HG03159 (cell line): ENCODE results near the gene DPYSL3.

ENCODE experiments used
- ATAC-seq: cut with Tn5 transposase; IDR thresholded peaks from one replicate; pipeline ENCODE4 v1.9.1; 2021; ENCODE audit warnings: mild to moderate bottlenecking, moderate library complexity; ENCODE audit not compliant: unreplicated experiment

Gene DPYSL3

DNA sequence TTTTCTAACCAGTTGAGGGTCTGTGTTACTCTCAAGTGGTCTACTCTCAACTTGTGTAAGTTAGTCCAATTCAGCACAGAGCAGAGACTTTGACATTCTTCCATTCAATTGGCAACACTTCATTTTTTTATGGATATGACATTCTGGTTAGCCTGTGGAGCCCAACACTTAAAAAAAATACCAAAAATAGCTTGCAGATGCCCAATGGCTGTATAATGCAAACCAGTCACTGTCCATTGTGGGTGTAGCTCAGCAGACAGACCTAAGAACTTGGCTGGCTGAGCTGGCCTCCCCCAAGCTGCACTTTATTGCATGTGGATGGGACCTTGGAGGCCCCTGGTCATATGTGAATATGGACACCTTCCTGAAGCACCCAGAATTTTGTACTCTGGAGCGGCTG, 103.2 kb downstream of the DPYSL3 start:
- ATAC-seq, result no peak

DNA sequence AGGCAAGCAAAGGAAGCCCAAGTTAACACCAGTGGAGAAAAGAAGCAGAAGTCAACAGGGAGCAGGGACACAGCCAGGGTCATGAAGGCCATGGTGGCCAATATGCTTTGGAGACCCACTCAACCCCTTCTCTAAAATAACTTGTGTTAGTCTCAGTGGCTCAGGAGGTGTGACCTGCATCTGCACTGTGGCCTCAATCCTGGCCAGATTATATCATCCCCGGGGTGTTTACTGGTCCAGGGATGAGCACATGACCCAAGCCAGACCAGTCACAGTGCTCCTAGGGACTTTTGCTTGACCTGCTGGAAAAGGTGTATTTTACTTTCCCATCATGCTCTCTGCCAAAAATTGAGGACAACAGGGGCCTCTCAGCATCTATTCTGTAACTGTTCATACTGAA, 105.2 kb downstream of the DPYSL3 start:
- peak; percentile 29 for ATAC-seq

GRCh38 chr5:147403651-147404640, 105.9 kb downstream of the DPYSL3 start:
- peak; percentile 95 for ATAC-seq

DNA sequence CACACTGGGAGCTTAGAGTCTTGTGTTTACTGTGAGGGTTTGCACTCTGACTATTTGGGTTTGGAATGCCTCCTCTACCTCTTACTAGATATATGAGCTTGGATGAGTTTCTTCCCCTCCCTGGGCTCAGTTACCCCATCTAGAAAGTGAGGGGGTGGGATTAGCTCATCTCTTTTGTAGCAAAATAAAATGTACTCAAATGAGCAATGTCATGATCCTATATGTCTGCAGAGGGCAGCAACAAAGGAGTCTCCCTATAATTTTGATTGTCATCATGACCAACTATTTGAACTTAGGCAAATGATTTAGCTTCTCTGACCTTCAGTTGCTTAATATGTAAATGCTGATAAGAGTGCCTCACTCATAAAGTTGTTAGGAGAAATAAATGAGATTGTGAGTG, 109.0 kb downstream of the DPYSL3 start:
- ATAC-seq, result no peak

GRCh38 chr5:147400126-147400809, 109.6 kb downstream of the DPYSL3 start:
- ATAC-seq, result no peak

DNA sequence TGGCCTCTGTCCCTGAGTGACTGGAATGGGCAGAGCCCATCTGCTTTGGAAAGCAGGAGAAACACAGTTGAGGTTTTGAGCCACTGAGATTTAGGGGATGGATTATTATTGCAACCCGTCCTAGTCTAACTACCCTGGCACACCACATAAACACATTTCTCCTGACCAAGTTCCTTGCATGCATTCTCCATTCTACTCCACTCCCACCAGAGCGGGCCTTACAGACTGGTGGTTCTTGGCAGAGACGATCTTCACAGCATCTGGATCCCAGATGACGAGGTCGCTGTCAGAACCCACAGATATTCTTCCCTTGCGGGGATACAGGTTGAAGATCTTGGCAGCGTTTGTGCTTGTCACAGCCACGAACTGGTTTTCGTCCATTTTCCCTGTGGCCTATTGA, 111.0 kb downstream of the DPYSL3 start:
- no peak for ATAC-seq

- no peak for ATAC-seq
Observed at GRCh38 chr5:147397616-147398015, 112.3 kb downstream of the DPYSL3 start.

DNA sequence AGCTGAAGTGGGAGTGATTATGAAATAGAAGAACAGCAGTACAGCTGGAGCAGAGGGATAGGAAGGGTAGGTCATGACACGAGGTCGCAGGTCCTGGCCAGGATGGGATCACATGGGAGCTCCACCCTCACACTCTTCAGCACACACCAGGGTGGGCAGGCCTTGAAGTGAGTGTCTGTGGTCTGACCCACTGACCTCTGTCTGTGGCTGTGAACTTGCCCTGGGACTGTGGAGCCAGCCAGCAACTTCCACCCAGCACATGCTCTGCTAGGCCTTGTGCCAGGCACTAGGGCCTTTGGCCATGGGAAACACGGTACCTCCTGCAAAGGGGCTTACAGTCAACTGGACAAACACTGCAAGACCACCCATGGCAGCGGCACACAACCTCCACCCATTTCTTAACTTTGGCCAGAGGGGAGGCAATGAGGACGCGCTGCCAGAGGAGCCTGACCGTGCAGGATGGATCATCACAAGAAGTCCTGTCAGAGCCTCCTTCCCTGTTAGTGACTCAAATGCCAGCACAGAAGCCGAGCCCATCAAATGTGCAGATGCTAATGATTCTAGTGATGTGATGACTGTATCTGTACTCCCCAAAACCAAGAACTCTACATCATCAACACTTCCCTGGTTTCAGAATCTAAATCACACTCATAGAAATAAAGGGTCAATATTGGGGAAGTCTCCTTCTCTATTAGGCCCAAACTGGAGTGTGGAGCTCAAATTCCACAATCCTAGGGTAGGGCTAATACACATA, 113.6 kb downstream of the DPYSL3 start:
- ATAC-seq, result no peak

GRCh38 chr5:147393874-147394672, 115.8 kb downstream of the DPYSL3 start:
- ATAC-seq, result no peak

DNA sequence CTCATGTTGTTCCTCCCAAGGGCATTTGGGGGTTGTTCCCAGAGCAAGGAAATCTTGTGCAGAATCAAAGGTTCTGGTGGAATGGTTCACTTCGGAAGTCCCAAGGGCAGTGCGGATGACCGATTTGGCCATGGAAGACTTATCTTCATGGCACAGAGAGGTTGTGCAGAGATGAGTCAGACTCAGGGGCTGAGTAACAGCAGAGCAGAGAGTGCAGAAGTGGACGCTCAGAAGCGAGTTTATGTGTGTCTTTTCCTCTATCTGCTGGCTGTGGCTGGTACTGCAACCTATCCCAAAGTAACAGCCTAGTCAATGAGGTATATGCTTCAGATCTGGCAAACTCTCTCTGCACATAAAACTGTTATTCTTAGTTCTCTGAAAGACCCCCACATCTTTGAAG, 118.1 kb downstream of the DPYSL3 start:
- peak; percentile 91 for ATAC-seq

- ATAC-seq, result no peak
Observed at GRCh38 chr5:147390654-147391225, 119.1 kb downstream of the DPYSL3 start.

DNA sequence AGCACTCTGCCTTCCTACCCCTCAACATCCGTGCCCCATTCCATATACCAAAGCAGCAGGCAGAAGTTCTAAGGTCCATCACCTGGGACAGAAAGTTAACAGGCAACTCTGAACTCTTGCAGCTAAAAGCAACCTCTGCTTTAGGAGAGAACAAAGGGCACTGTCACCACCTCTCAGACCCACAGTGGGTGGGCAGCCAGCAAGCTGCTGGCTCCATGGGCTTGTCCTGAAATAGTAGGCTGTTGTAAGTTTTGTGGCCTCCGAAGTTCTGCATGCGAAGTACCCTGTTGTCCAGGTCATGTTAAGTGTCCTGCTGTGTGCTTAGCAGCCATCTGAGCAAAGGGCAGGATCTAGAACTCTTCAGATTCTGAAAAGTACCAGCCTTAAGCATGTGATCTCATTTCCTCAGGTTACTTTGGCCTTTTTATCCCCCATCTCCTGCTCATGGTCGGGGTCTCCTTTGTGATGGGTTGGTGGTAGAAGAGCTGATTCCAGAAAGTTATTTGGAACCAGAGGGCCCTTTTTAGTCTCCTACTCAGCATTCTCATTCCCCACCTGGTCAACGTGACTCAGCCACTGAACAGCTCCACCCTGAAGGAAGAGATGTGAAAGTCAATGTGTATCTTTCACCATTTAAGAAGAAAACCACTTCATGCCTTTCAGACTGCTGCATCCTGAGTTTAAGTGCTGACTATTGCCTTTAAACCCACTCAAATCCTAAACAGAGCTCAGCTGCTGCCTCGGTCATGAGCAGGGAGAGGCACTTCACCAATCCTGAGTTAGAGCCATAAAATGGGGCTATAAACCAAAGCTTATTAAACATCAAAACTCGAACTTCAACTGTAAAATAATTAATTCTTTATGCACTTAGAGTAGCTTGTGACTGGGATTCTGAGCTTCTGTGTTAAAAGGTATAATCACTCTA, 121.4 kb downstream of the DPYSL3 start:
- ATAC-seq, result no peak

DNA sequence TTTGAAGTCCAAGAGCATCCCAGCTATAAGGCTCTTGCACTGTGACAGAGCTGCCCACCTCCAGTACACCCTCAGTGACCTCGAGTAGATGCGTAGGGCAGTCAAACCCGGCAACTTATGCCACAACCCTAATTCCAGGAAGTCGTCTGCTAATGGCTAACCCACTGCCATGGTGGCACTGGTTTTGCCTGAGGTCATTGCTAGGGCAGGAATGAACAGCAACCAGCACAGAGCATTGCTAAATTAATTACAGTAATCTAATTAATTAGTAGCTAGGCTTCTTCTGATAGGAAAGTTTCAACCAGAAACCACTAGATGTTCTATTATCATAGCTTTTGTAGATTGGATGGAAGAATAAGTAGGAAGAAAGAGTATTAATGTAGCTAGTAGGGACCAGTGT, 122.8 kb downstream of the DPYSL3 start:
- no peak for ATAC-seq

- ATAC-seq, result no peak
Observed at GRCh38 chr5:147384346-147385193, 125.3 kb downstream of the DPYSL3 start.

DNA sequence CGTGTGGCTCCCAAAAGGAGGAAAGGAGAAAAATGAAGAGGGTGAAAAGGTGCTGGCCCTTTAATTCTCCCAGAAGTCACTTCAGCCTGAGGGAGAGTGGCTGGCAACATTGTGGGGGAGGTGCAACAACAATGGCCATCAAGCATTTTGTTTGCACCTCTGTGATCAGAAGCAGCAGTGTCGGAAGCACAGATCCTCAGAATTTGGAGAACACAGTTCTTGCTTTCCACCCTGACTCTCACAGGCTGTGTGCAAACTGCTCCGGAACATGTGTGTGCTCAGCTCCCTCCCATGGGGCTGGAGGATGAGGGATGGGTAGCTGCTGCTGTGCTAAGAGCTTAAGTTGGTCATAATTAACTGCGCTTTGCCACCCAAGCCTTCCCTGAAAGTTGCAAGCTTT, 127.1 kb downstream of the DPYSL3 start:
- ATAC-seq, result no peak

DNA sequence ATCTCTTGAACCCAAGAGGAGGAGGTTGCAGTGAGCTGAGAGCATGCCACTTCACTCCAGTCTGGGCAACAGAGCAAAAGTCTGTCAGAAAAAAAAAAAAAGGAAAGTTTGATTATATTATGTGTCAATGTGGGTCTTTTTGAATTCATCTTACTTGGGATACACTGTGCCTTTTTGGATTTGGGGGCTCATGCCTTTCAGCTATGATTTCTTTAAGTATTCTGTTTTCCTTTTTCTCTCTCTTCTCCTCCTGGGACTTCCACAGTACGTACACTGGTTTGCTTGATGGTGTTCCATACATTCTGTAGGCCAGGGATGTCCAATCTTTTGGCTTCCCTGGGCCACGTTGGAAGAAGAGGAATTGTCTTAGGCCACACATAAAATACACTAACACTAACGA, 128.3 kb downstream of the DPYSL3 start:
- no peak for ATAC-seq

- no peak for ATAC-seq
Observed at GRCh38 chr5:147377682-147378081, 132.2 kb downstream of the DPYSL3 start.

GRCh38 chr5:147375151-147375550, 134.7 kb downstream of the DPYSL3 start:
- no peak for ATAC-seq
